ENCODE data around the gene ATP10D.

ATP10D gene

DNA sequence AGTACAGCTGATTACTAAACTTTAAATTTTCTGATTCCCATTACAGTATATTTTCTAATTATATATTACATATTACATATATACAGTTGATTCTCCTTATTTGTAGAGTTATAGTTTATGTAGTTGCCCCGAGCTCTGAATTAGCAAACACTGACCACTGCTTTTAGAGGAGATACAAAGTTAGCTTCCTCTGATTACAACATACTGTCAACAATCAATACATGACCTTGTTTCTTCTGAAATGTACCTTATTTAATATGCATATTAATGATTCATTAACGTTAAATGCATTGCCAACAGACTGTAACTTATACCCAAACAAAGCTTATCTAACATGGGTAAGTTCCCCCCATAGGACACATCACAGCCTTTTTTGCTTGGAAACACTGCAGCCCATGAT lies 81.5 kb downstream of the ATP10D start:
- TF ChIP-seq, protein P1, sequence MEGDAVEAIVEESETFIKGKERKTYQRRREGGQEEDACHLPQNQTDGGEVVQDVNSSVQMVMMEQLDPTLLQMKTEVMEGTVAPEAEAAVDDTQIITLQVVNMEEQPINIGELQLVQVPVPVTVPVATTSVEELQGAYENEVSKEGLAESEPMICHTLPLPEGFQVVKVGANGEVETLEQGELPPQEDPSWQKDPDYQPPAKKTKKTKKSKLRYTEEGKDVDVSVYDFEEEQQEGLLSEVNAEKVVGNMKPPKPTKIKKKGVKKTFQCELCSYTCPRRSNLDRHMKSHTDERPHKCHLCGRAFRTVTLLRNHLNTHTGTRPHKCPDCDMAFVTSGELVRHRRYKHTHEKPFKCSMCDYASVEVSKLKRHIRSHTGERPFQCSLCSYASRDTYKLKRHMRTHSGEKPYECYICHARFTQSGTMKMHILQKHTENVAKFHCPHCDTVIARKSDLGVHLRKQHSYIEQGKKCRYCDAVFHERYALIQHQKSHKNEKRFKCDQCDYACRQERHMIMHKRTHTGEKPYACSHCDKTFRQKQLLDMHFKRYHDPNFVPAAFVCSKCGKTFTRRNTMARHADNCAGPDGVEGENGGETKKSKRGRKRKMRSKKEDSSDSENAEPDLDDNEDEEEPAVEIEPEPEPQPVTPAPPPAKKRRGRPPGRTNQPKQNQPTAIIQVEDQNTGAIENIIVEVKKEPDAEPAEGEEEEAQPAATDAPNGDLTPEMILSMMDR (IDR thresholded peaks at IDR 0.05; ENCODE audit: unreplicated experiment in 3 of 3): no peak
- no peak overlapping the region for H3K27ac Mint-ChIP-seq
- peaks cover 31% of the 10 kb centered on the region for H3K36me3 Mint-ChIP-seq (ENCODE audit: low read depth)
- H3K4me3 Mint-ChIP-seq: no peak overlapping the region
- H3K27me3 Mint-ChIP-seq (ENCODE audit: low read depth): no peaks in the 10 kb centered on the region
- no peaks in the 10 kb centered on the region for H3K4me1 Mint-ChIP-seq
- no peaks in the 10 kb centered on the region for H3K9me3 Mint-ChIP-seq

DNA sequence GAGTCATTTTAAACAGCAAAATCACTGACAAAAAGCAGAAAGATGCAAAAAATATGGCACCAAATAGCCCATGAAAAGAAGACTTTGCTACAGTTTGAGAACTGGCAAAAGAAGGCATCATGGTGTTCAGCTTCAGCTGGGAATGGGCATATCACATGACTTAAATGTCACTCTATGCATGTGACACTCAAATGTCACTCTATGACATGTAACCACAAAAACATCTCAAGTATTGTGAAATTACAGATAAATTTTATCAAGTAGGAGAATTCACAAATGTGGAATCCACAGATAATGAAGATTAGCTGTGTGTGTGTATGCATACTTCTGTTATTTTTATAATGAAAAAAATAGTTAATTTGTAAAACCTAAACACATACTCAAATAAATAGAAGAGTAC lies 81.9 kb downstream of the ATP10D start:
- Mint-ChIP-seq H3K4me3 (no peak overlapping the region), H3K4me1 (no peaks in the 10 kb centered on the region), H3K27ac (no peak overlapping the region), H3K9me3 (no peaks in the 10 kb centered on the region), H3K27me3 (ENCODE audit: low read depth) (no peaks in the 10 kb centered on the region), H3K36me3 (ENCODE audit: low read depth) (peaks cover 31% of the 10 kb centered on the region)
- TF ChIP-seq, protein P1 (IDR thresholded peaks at IDR 0.05; ENCODE audit: unreplicated experiment in 3 of 3): no peak

DNA sequence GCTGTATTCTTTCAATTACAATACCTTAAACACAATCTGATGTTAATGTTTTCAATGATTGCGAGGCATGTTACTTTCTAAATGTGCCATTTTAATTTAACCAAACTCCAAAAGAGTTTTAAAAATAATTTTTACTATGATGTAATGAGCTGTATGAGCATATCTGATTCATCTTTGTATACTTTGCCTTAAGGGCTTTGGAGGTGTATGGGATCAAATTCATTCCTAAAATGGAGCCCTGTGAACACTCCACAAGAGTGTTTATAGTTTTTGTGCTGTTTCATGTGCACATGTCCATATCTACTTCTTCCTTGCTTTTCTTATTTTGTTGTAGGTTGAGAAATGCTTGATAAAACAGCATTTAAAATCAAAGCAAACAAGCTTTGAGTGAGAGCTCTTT lies 82.4 kb downstream of the ATP10D start:
- Mint-ChIP-seq H3K4me3 (no peak overlapping the region), H3K4me1 (no peaks in the 10 kb centered on the region), H3K36me3 (ENCODE audit: low read depth) (peaks cover 35% of the 10 kb centered on the region), H3K27me3 (ENCODE audit: low read depth) (no peaks in the 10 kb centered on the region), H3K9me3 (no peaks in the 10 kb centered on the region), H3K27ac (no peak overlapping the region)
- TF ChIP-seq, protein P1 (IDR thresholded peaks at IDR 0.05; ENCODE audit: unreplicated experiment in 3 of 3): no peak

DNA sequence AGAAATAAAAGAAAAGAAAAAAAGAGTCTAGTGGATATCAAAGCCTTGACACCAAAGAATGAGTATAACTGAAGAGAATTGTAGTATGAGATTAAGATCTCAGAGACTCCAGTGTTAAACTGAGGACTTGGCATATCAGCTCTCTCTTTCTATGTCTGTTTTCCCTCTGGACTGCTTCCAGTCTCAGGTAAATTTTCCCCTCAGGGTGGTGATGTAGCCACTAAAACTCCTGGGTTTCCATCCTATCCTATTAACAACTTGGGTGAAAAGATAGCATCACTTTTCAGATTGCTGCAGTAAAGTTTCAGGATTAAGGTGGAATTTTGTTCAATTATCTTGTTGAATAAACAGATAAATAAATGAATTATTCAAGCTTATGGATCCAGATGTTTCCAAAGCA lies 85.7 kb downstream of the ATP10D start:
- H3K36me3 Mint-ChIP-seq (ENCODE audit: low read depth): peaks cover 43% of the 10 kb centered on the region
- H3K9me3 Mint-ChIP-seq: no peaks in the 10 kb centered on the region
- no peaks in the 10 kb centered on the region for H3K4me1 Mint-ChIP-seq
- TF ChIP-seq, protein P1 (IDR thresholded peaks at IDR 0.05; ENCODE audit: unreplicated experiment in 3 of 3): no peak
- no peaks in the 10 kb centered on the region for H3K27me3 Mint-ChIP-seq (ENCODE audit: low read depth)
- H3K4me3 Mint-ChIP-seq: no peak overlapping the region
- H3K27ac Mint-ChIP-seq: no peak overlapping the region

DNA sequence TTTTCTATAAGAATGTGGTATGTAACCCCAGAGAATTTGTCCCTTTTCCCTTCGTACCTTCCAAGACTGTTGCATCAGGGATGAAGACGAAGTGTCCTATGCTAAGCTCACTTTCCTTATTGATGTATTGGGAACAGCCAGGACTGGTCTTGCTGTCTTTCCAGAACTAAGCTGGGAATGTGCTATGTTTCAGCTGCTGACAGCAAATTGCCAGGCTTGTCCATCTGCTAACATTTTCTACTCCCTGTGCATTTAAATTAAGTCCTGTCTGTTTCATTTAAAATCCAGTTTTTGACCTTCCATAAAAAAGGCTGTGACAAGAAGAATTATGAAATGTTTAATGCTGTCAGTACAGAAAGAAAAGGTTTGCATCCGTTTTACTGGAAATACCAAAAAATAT lies 87.9 kb downstream of the ATP10D start:
- Mint-ChIP-seq H3K4me3 (no peak overlapping the region), H3K4me1 (peaks cover 4% of the 10 kb centered on the region), H3K27me3 (ENCODE audit: low read depth) (no peaks in the 10 kb centered on the region), H3K27ac (no peak overlapping the region), H3K9me3 (no peaks in the 10 kb centered on the region), H3K36me3 (ENCODE audit: low read depth) (peaks cover 57% of the 10 kb centered on the region)
- TF ChIP-seq, protein P1 (IDR thresholded peaks at IDR 0.05; ENCODE audit: unreplicated experiment in 3 of 3): no peak

DNA sequence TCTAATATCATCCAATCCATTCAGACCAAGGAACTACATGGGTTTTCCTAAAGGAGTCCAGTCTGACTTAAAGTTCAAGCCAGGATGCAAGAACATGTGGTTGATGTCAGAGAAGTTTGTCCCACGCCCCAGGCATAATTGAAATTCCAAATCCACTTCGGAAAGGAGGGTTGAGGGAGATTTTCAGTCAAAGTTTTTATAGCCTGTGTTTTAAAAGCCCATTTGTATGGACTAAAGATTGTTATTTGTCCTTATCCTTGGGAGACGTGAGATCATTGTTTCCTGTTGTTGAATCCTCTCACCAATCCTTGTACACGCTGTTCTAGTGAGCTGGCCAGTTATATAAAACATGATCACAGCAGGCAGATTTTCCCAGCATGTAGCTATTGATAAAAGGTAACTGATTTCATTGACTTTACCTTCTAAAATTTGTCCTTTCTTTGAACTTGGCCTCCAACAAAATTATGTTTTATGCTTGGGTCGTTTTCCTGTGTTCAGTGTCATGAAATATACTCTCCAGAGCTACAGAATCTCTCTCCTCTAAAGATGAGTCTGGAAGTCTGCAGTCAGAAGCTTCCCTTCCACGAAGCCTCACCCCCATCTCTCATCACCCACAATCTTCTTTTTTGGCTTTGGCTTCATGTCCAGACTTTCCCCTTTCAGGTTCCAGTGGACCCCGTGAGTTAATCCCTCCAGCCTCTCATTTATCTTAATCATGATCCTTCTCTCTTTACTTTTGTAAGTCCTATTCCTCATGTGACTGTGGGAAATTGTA lies 92.9 kb downstream of the ATP10D start:
- H3K27ac Mint-ChIP-seq: peak overlapping the region; percentile 13 to 66 (median 18)
- H3K4me3 Mint-ChIP-seq: no peak overlapping the region
- no peaks in the 10 kb centered on the region for H3K27me3 Mint-ChIP-seq (ENCODE audit: low read depth)
- TF ChIP-seq, protein P1 (IDR thresholded peaks at IDR 0.05; ENCODE audit: unreplicated experiment in 3 of 3): no peak
- peaks cover 64% of the 10 kb centered on the region for H3K36me3 Mint-ChIP-seq (ENCODE audit: low read depth)
- H3K4me1 Mint-ChIP-seq: peaks cover 10% of the 10 kb centered on the region
- H3K9me3 Mint-ChIP-seq: no peaks in the 10 kb centered on the region

Data from nephron (organoid).